Muscle layer of duodenum (tissue), 2 donors: Measurements from ENCODE around the gene BCAP31.
A peak's percentile ranks its signal among the peaks of the same experiment; 100 is the strongest.
"Not testable (repeated sequence)": the region's sequence is repeated elsewhere in the genome, so short reads cannot be mapped to it uniquely, and the experiment has no call there.

ENCODE experiments used
- H3K27ac ChIP-seq: one replicate; pipeline ENCODE4 v1.7.0; 2013; ENCODE audit warnings: mild to moderate bottlenecking, low read length
- H3K27me3 ChIP-seq: one replicate; pipeline ENCODE4 v1.7.0; 2013; ENCODE audit warnings: low read depth, mild to moderate bottlenecking, control low read depth, low read length
- H3K36me3 ChIP-seq, 2 donors: one replicate each; pipeline ENCODE4 v1.7.0; 2013; ENCODE audit warnings: low read length in 2 of 2, control low read depth in 1 of 2, mild to moderate bottlenecking in 1 of 2; ENCODE audit not compliant: insufficient read depth in 2 of 2, control insufficient read depth in 1 of 2
- H3K4me1 ChIP-seq, 2 donors: one replicate each; pipeline ENCODE4 v1.7.0; 2013; ENCODE audit warnings: low read length in 2 of 2, mild to moderate bottlenecking in 2 of 2, control low read depth in 1 of 2, moderate library complexity in 1 of 2; ENCODE audit not compliant: insufficient read depth in 2 of 2, control insufficient read depth in 1 of 2
- H3K4me3 ChIP-seq, 2 donors: one replicate each; pipeline ENCODE4 v1.7.0; 2013; ENCODE audit warnings: low read length in 2 of 2, low read depth in 1 of 2, mild to moderate bottlenecking in 1 of 2
- H3K9me3 ChIP-seq, 2 donors: one replicate each; pipeline ENCODE4 v1.7.0; 2013; ENCODE audit warnings: low read length in 2 of 2, control low read depth in 1 of 2, mild to moderate bottlenecking in 1 of 2; ENCODE audit not compliant: control insufficient read depth in 1 of 2
- donor health status: healthy.

The BCAP31 gene

DNA sequence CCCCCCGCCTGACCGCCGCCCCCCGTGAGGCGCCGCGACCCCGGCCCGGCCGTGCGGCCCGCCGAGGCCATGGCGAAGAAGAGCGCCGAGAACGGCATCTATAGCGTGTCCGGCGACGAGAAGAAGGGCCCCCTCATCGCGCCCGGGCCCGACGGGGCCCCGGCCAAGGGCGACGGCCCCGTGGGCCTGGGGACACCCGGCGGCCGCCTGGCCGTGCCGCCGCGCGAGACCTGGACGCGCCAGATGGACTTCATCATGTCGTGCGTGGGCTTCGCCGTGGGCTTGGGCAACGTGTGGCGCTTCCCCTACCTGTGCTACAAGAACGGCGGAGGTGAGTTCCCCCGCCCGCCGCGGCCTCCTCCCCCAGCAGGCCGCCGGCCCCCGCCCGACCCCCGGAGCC, 35.7 kb downstream of the BCAP31 start:
- Histone ChIP-seq H3K27me3 (no peaks in the 10 kb centered on the region), H3K27ac (no peak overlapping the region), H3K36me3 (no peaks in the 10 kb centered on the region), H3K4me3 (no peak overlapping the region), H3K4me1 (no peaks in the 10 kb centered on the region), H3K9me3 (no peaks in the 10 kb centered on the region)

DNA sequence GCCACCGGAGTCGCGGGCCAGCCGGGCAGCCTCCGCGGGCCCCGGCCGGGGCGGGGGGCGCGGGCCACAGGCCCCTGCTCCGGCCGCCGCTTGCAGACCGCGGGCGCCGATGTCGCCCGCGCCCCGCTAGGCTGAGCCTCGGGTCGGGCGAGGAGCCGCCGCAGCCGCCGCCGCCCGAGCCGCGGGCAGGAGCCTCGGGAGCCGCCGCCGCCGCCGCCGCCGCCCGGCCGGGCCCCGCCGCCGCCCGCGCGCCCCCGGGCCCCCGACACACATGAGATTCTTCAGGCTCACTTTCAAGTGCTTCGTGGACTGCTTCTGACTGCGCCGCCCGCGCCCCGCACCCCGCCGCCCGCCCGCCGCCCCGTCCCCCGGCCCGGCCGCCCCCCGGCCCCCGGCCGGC, 36.1 kb downstream of the BCAP31 start:
- Histone ChIP-seq H3K4me1 (no peaks in the 10 kb centered on the region), H3K36me3 (no peaks in the 10 kb centered on the region), H3K4me3 (no peak overlapping the region), H3K9me3 (no peaks in the 10 kb centered on the region), H3K27ac (no peak overlapping the region), H3K27me3 (no peaks in the 10 kb centered on the region)

DNA sequence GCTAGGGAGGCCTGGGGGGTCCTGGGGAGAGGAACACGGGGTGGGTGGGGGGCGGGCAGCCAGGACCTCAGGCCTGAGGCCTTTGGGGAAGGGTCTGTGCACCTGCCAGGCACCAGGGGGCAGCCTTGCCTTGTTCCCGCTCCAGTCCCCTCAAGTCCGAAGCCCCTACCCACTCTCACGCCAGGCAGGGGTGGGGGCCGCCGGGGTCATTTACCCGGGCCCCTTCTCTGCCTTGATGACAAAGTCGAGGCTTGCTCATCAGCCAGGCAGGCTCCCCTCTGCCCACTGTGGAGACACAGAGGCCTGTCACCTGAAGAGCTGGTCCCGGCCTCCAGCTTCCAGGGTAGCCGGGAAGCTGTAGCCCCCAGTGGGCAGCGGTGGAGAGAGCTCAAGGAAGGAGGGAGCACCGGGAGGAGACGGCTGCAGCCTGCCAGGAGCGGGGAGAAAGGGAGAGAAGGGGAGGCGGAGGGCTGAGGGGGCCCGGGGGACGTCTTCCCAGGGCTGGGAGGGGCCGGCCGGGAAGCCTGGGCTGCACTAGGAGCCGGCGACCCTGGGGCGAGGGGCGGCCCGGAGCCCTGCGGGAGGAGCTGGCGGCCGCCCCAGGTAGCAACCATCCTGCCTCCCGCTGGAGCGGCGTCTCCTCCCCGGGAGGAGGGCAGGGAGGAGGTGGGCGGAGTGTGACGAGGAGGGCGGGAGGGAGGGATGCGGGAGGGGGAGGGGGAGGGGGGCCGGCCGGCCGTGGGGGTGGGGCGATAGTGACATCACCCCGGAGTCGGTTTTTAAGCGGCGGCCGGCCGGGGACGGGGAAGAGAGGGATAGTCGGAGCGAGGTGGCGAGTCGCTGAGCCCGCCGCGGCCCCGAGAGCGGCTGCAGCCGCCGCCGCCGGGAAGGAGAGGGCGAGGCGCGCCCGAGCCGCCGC, 36.8 kb downstream of the BCAP31 start, which contains the start of gene SLC6A8:
Gene SLC6A8 (plus strand): TSS at position 806 of the 919 bp plus-strand sequence. CDS start 649 bp downstream, outside the sequence.
- no peak within 1 kb of the TSS for H3K27ac ChIP-seq
- no peaks in the 10 kb centered on the region for H3K4me1 ChIP-seq
- no peaks in the 10 kb centered on the region for H3K9me3 ChIP-seq
- H3K36me3 ChIP-seq, result no peaks in the 10 kb centered on the region
- H3K4me3 ChIP-seq, result peak within 1 kb of the TSS in 1 of 2 donors; percentile 44
- H3K27me3 ChIP-seq, result no peaks in the 10 kb centered on the region

DNA sequence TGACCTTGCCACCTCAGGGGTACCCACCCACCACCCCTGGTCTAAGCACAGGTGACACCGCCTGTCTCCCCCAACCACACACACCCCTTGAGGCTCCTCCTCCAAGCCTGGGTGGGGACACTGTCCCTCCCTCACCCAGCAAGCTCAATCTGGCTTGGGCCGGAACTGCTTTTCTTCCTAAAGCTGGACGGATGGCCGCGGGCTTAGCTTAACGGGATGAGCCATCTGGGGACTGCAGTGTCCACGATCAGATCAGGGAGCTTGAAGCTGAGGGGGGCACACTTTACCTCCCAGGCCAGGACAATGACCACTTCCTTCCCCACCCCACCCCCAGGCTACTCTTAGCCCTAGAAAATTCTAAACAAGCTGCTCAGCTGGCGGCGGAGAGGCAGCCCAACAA, 37.5 kb downstream of the BCAP31 start:
- no peaks in the 10 kb centered on the region for H3K4me1 ChIP-seq
- H3K27me3 ChIP-seq, result no peaks in the 10 kb centered on the region
- no peaks in the 10 kb centered on the region for H3K9me3 ChIP-seq
- H3K36me3 ChIP-seq, result no peaks in the 10 kb centered on the region
- H3K27ac ChIP-seq, result no peak overlapping the region
- no peak overlapping the region for H3K4me3 ChIP-seq

DNA sequence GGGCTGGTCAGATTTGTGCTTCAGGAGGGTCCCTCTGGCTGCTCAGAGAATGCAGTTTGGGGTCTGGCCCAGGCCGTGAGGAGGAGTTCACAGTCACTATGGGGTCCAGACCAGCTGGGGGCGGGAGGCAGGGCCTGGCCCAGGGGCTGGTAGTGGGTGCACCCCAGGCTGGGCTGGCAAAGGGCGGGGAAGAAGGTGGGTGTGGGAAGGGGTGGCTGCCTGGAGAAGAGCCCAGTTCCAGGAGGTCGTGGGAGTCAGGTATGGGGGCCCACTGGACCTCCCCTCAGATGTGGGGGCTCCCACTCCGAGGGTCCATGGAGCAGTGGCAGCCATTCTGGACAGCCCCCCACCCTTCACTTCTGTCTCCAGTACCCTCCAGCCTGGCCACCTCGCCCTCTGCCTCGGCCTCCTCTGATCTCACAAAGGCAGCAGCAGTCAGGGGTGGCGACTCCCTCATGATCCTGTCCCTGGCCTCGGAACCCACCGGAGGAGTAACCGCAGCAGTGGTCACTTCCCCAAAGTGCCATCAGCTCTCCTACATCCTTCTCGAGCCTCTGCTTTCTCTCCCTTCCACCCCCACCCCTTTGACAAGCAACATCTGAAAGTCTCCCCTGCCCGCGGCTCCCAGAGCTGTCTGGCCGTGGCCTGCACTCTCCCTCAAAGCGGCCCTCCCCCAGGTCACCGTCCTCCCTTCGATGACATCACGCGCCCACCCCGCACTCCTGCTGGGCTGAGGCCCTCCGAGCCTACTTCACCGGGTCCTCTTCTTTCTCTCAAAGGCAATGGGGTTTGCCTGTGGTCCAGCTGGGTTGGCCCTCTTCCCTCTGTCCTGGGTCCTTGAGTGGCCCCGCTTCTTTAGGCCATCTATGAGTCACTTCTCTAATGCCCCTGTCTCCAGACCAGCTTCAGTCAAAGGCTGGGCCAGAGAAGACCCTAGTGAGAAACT, 38.2 kb downstream of the BCAP31 start:
- H3K9me3 ChIP-seq, result no peaks in the 10 kb centered on the region
- no peaks in the 10 kb centered on the region for H3K36me3 ChIP-seq
- H3K4me1 ChIP-seq, result no peaks in the 10 kb centered on the region
- H3K27me3 ChIP-seq, result no peaks in the 10 kb centered on the region
- H3K4me3 ChIP-seq, result no peak overlapping the region
- no peak overlapping the region for H3K27ac ChIP-seq

DNA sequence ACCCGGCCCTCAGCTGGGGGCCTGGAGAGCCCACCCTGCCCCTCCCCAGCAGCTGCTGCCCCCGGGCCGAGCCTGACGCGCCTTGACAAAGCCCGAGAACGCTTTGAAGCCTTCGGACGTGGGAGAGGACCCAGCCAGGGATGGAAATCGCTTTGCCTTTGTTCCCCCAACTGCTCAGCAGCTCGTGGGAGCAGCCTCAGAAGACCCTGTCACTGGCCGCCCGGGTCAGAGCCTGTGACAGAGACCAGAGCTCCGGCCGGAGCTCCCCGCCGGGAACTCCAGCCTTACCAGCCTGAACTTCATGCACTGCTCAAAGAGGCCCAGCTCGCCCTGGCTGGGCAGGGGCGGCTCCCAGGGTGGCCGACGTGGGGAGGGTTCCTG, 39.0 kb downstream of the BCAP31 start:
- Histone ChIP-seq H3K9me3 (no peaks in the 10 kb centered on the region), H3K27ac (no peak overlapping the region), H3K4me1 (no peaks in the 10 kb centered on the region), H3K4me3 (no peak overlapping the region), H3K27me3 (no peaks in the 10 kb centered on the region), H3K36me3 (no peaks in the 10 kb centered on the region)

DNA sequence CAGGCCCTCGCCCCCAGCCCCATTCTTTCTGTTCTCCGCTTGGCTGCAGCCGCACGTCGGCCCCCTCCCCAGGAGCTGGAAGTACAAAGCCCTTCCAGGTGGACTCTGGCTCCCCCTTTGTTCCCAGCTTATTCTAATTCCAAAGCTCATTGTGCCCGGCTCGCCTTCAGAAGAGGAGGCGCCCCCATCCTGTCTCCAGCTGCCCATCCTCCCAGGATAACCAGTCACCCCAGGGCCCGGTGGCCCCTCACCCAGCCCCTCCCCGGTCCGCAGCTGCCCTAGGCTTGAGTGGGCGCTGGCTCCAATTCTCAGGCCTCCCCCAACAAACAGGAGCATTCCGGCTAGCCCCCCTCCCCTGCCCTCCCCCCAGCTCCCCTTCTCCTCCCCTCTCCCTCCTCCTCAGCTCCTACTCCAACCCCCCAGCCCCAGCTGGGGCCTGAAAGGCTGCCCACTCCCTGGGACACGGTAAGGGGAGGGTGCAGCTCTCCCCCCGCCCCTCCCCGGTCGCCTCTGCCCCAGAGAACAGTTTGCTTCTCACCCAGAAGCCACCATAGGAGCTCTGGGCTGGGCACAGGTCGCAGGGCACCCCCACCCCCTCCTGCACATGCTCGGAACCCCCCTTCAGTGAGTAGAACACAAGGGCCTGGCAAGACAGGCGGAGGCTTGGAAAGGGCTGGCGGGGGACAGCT, 39.6 kb downstream of the BCAP31 start:
- no peaks in the 10 kb centered on the region for H3K36me3 ChIP-seq
- H3K9me3 ChIP-seq, result no peaks in the 10 kb centered on the region
- no peaks in the 10 kb centered on the region for H3K4me1 ChIP-seq
- no peak overlapping the region for H3K27ac ChIP-seq
- no peak overlapping the region for H3K4me3 ChIP-seq
- H3K27me3 ChIP-seq, result no peaks in the 10 kb centered on the region

DNA sequence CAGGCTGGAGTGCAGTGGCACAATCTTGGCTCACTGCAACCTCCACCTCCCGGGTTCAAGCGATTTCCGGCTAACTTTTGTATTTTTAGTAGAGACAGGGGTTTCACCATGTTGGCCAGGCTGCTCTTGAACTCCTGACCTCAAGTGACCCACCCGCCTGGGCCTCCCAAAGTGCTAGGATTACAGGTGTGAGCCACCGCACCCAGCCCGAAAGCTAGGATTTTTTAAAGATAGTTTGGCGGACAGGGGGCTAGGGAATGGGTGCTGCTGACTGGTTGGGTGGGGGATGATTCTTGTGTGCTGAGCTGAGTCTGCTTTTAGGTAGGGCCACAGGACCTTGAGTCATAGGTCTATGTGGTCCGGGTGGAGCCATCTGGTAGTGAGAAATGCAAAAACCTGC, 40.7 kb downstream of the BCAP31 start:
- H3K4me3 ChIP-seq, H3K27ac ChIP-seq, H3K27me3 ChIP-seq, H3K36me3 ChIP-seq, H3K4me1 ChIP-seq, H3K9me3 ChIP-seq: not testable (repeated sequence)

DNA sequence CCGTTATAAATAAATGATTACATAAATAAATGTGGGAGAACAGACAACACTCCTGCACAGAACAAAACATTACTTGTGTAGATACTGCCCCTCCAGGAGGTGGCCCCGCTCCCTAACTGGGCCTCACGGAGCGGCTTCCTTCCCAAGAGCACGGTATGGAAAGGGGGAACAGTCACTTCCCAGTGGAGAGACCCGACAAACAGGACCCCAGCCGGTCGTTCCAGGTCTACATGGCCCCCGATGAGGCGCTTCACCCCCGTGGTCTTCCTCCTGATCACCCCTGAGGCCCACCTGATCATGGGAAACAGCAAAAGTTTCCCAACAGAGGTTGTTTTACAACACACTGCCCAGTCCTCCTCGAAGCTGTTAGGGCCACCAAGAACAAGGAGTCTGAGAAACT, 43.0 kb downstream of the BCAP31 start:
- H3K36me3 ChIP-seq, result no peaks in the 10 kb centered on the region
- H3K4me3 ChIP-seq, result no peak overlapping the region
- no peaks in the 10 kb centered on the region for H3K27me3 ChIP-seq
- no peak overlapping the region for H3K27ac ChIP-seq
- H3K9me3 ChIP-seq, result no peaks in the 10 kb centered on the region
- H3K4me1 ChIP-seq, result no peaks in the 10 kb centered on the region

DNA sequence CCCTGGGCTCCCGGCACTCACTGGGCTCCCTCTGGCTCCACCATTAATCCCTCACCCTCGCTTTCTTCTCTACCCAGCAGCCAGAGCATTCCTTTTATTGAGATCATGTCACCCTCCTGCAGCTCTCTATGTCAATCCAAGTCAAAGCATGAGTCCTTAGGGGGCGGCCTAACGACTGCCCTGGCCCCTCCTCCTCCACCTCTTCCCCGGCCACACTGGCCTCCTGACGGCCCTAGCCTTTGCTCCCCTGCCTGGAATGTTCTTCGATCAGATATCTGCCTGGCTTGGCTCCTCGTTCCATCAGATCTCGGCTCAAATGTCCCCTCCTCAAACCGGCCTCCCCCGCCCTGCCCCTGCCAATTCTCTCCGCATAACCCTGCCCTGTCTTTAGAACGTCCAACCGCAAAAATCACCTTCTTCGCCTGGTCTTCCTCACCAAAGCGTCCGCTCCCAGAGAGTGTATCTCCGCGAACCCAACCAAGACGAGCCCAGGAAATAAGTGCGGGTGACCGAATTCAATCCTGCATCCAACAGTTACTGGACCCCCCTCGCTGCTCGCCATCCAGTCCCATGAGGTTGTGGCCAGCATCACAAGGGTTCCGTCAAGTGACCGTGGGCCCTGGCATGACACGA, 49.9 kb downstream of the BCAP31 start:
- Histone ChIP-seq H3K4me1 (no peaks in the 10 kb centered on the region), H3K27me3 (no peaks in the 10 kb centered on the region), H3K36me3 (no peaks in the 10 kb centered on the region), H3K27ac (no peak overlapping the region), H3K4me3 (no peak overlapping the region), H3K9me3 (no peaks in the 10 kb centered on the region)
